K562 (cell line): ENCODE results near the gene KIF3B. TPM values are rescaled to one million over a fixed set of nuclear protein-coding genes. Genes with fewer than 3 reads are reported as not detected.

Experiments
- ATAC-seq: fragments of 200-7000 bp; cut with Tn5 transposase; 3 replicates; pipeline ENCODE4 v1.9.1; 2020; ENCODE audit warnings: moderate library complexity
- BruUV-seq: library from RNA; stranded (reverse); fragments of 400-500 nt; replicated peaks from 2 replicates; lab custom pipeline; 2021; lab: Mats Ljungman, UMichigan
- CTCF ChIA-PET: fragments of 300-600 bp; formaldehyde crosslinking; extraction: SDS; loops from one replicate; lab custom pipeline; 2021; ENCODE audit warnings: low intra/inter-chr PET ratio; lab: Yijun Ruan, JAX
- POLR2A ChIA-PET: fragments of 300-600, 350-650 bp; sonication (Branson Sonifier 250); formaldehyde crosslinking; extraction: SDS; loops from one replicate; lab custom pipeline; 2021; ENCODE audit warnings: antibody characterized with exemption, inconsistent platforms; lab: Yijun Ruan, JAX
- DNase-seq, 4 experiments: peaks; one replicate each; pipeline versions ENCODE4 v3.0.0 to v3.0.0-alpha.2; 2011 to 2018; ENCODE audit warnings: low spot score in 3 of 4, mixed read lengths in 3 of 4; ENCODE audit errors: extremely low read depth in 1 of 4
- FAIRE-seq: peaks from 2 replicates; lab custom pipeline; 2011; peaks lifted over from hg19 to GRCh38; lab: Jason Lieb, UNC
- H2AFZ ChIP-seq: 2 replicates; pipeline ENCODE4 v1.6.0; 2011; ENCODE audit warnings: low read depth, low read length, control low read depth, inconsistent platforms
- H3K27ac ChIP-seq: fragments of 200-600 bp; 3 replicates; pipeline ENCODE4 v1.8.0; 2011; ENCODE audit warnings: low read depth, mild to moderate bottlenecking, control low read depth, inconsistent platforms, low read length, moderate library complexity, mixed read lengths; ENCODE audit errors: extremely low read depth
- H3K27me3 ChIP-seq, 2 experiments: fragments of 300-600 bp in 1 of 2; 2 replicates in 1 of 2; 3 replicates in 1 of 2; pipeline versions ENCODE4 v1.6.0 to v1.8.0; 2011; ENCODE audit warnings: inconsistent platforms in 2 of 2, low read length in 2 of 2, mild to moderate bottlenecking in 1 of 2, mixed read lengths in 1 of 2, moderate library complexity in 1 of 2; ENCODE audit not compliant: control insufficient read depth in 2 of 2, insufficient read depth in 2 of 2
- H3K36me3 ChIP-seq: fragments of 300-600 bp; 3 replicates; pipeline ENCODE4 v1.8.0; 2011; ENCODE audit warnings: mild to moderate bottlenecking, low read length, inconsistent platforms; ENCODE audit not compliant: control insufficient read depth, insufficient read depth
- H3K4me1 ChIP-seq, 2 experiments: fragments of 200-600 bp in 1 of 2; replicated peaks in 1 of 2; 2 replicates in 1 of 2; 3 replicates in 1 of 2; pipeline versions ENCODE4 v1.5.1 to v1.8.0; 2011; ENCODE audit warnings: inconsistent platforms in 2 of 2, low read length in 2 of 2, mild to moderate bottlenecking in 1 of 2, mixed read lengths in 1 of 2, moderate library complexity in 1 of 2; ENCODE audit not compliant: control insufficient read depth in 2 of 2, insufficient read depth in 2 of 2
- H3K4me2 ChIP-seq: 2 replicates; pipeline ENCODE4 v1.6.1; 2011; ENCODE audit warnings: low read length, control low read depth, inconsistent platforms, mixed read lengths; ENCODE audit not compliant: insufficient read depth
- H3K4me3 ChIP-seq: fragments of 200-600 bp; sonication (generic), shearing (Covaris generic); 2 replicates; pipeline ENCODE4 v1.5.1; 2016; ENCODE audit warnings: control low read depth, inconsistent platforms
- H3K79me2 ChIP-seq: fragments of 200-600 bp; 3 replicates; pipeline ENCODE4 v1.8.0; 2011; ENCODE audit warnings: low read length, inconsistent platforms; ENCODE audit not compliant: control insufficient read depth, insufficient read depth
- H3K9ac ChIP-seq, 2 experiments: 2 replicates each; pipeline versions ENCODE4 v1.6.0 to v1.6.1; 2011; ENCODE audit warnings: low read depth in 2 of 2, low read length in 2 of 2, control low read depth in 1 of 2, inconsistent platforms in 1 of 2, mild to moderate bottlenecking in 1 of 2, mixed read lengths in 1 of 2; ENCODE audit not compliant: insufficient read depth in 1 of 2
- H3K9me1 ChIP-seq: one replicate; pipeline ENCODE4 v1.6.0; 2011; ENCODE audit warnings: inconsistent platforms, mild to moderate bottlenecking, low read length, moderate library complexity; ENCODE audit not compliant: control insufficient read depth, insufficient read depth
- H3K9me3 ChIP-seq: replicated peaks from 2 replicates; pipeline ENCODE4 v1.5.1; 2011; ENCODE audit warnings: low read depth, low read length, inconsistent platforms; ENCODE audit not compliant: control insufficient read depth, insufficient read depth
- H4K20me1 ChIP-seq: replicated peaks from 2 replicates; pipeline ENCODE4 v1.6.1; 2011; ENCODE audit warnings: low read length, inconsistent platforms, mixed read lengths; ENCODE audit not compliant: control insufficient read depth, insufficient read depth
- EP300 ChIP-seq: IDR thresholded peaks from 2 replicates; pipeline ENCODE4 v1.6.1; 2012; ENCODE audit warnings: low read length, improper control_type of control experiment
- HDAC2 ChIP-seq: fragments of 450-650 bp; IDR thresholded peaks from 2 replicates; pipeline ENCODE4 v1.6.1; 2016; ENCODE audit warnings: mild to moderate bottlenecking
- HNRNPL ChIP-seq: fragments of 200-400 bp; formaldehyde crosslinking; IDR thresholded peaks from 2 replicates; pipeline ENCODE4 v1.6.1; 2017; ENCODE audit warnings: low read depth, mild to moderate bottlenecking, low read length
- MAFG ChIP-seq: fragments of 450-650 bp; conservative IDR thresholded peaks from 2 replicates; pipeline ENCODE4 v1.6.1; 2016; ENCODE audit warnings: missing genetic modification characterization, missing compliant biosample characterization
- PPARD ChIP-seq: fragments of 250-450 bp; sonication (Bioruptor Pico); IDR thresholded peaks from 2 replicates; pipeline ENCODE4 v1.8.0; 2022; ENCODE audit warnings: inconsistent platforms, mild to moderate bottlenecking, moderate library complexity
- RNF2 ChIP-seq: sonication (generic); IDR thresholded peaks from 2 replicates; pipeline ENCODE4 v1.6.1; 2016
- TBP ChIP-seq: optimal IDR thresholded peaks from 2 replicates; pipeline ENCODE3; 2011; ENCODE audit warnings: low read depth, low read length, improper control_type of control experiment
- WHSC1 ChIP-seq: IDR thresholded peaks from one replicate; pipeline ENCODE4 v1.6.1; 2012; ENCODE audit warnings: low read length, control low read depth, inconsistent platforms
- ZNF134 ChIP-seq: fragments of 250-450 bp; sonication (Bioruptor Pico); conservative IDR thresholded peaks from 2 replicates; pipeline ENCODE4 v1.4.0; 2020
- ZNF174 ChIP-seq: fragments of 250-450 bp; sonication (Bioruptor Pico); IDR thresholded peaks from 2 replicates; pipeline ENCODE4 v1.4.0; 2020; ENCODE audit warnings: mild to moderate bottlenecking
- ZNF232 ChIP-seq: sonication (generic); formaldehyde crosslinking; IDR thresholded peaks from 2 replicates; pipeline ENCODE4 v1.8.0; 2022; ENCODE audit warnings: mild to moderate bottlenecking, missing genetic modification reagents
- ZNF780A ChIP-seq: fragments of 250-450 bp; sonication (Bioruptor Pico); IDR thresholded peaks from 2 replicates; pipeline ENCODE4 v1.5.0; 2021; ENCODE audit warnings: mild to moderate bottlenecking
- WGBS: fragments of 100-300 bp; shearing (Covaris generic); methylation state at CpG from one replicate; pipeline ENCODE4 v1.1.6; 2016; ENCODE audit warnings: low coverage, mixed read lengths; ENCODE audit not compliant: insufficient coverage; ENCODE audit errors: missing lambda C conversion rate; 5-methylcytosine and 5-hydroxymethylcytosine counted together
- in situ Hi-C: fragments of 300-500 bp; cut with MboI; formaldehyde crosslinking; loops from 4 replicates; pipeline ENCODE4 v1.15.0; 2018; ENCODE audit warnings: inconsistent platforms, mixed read lengths
- intact Hi-C: fragments of 100-400 bp; cut with micrococcal nuclease; formaldehyde crosslinking; loops from 2 replicates; pipeline ENCODE4 v1.14.2; 2022
- polyA plus RNA-seq, 8 experiments: library from polyadenylated mRNA; depleted of rRNA in 4 of 8; stranded (reverse) in 5 of 8; unstranded in 3 of 8; fragments of >200 nt; fragmentation: Nextera tagmentation in 2 of 8; fragmentation: Illumina TruSeq in 1 of 8; extraction: Ambion mirVana in 2 of 8; extraction: Trizol in 1 of 8; gene quantifications; 2 replicates each; pipeline versions ENCODE4 v1.2.1 to v1.2.3, GENCODE V29; 2011 to 2014; ENCODE audit warnings: inconsistent platforms in 1 of 8, missing spikeins in 1 of 8
- total RNA-seq, 7 experiments: library from RNA; depleted of rRNA in 6 of 7; stranded (reverse); fragments of >200 nt in 6 of 7; fragmentation: Illumina TruSeq in 2 of 7; extraction: Trizol in 2 of 7; gene quantifications; 2 replicates each; pipeline versions ENCODE4 v1.2.1 to v1.2.3, GENCODE V29; 2011 to 2021; ENCODE audit warnings: low replicate concordance in 1 of 7
- TF ChIP-seq, protein P1 (sequence below): sonication (generic); formaldehyde crosslinking; IDR thresholded peaks from 2 replicates; pipeline ENCODE4 v1.8.0; 2022; ENCODE audit warnings: missing genetic modification reagents, mild to moderate bottlenecking, borderline replicate concordance
- TF ChIP-seq, protein P2 (sequence below): fragments of 250-450 bp; sonication (Bioruptor Pico); IDR thresholded peaks from 2 replicates; pipeline ENCODE4 v1.5.1; 2021; ENCODE audit warnings: mild to moderate bottlenecking

Gene KIF3B
- total and polyA plus RNA-seq, 9 of the 15 experiments (the other 6 are each of a cell fraction or from before 2014, with no cell fraction given) = 2.9 to 12.3 (median 8.6) TPM

DNA sequence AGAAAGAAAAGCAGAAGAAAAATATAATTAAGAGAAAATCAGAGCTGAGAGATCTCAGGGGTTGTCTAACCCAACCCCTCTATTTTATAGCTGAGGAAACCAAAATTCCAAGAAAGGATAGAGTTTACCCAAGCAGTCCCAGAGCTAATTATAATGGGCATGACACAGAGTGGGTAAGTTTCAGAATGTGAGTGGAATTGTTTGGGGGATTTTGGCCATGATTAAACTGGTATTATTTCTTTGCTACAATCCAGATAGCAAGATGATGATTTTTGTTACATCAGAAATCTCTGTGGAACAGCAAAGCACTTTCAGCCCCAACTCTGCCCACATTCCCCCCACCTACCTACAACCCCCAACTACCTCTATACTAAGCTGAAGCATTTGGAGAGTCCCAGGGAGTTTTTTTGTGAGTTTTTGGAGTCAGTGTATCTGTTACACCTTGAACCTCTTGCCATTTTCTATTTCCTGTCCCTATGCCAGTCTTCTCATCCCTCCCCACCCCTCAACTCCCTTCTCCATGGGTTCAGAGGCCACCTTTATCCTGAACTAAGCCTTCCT, 45.0 kb upstream of the KIF3B start:
- in situ Hi-C loops (no loop called here), intact Hi-C loops (no loop called here)
- H3K9me3 ChIP-seq = no peaks in the 10 kb centered on the region
- H3K27ac ChIP-seq = no peak overlapping the region
- no peaks in the 10 kb centered on the region for H3K4me1 ChIP-seq
- H3K4me2 ChIP-seq = no peak overlapping the region
- TF ChIP-seq MAFG (tag) (0 out of 2 replicates have a peak, but pooled peaks have one; percentile 1), PPARD (CRISPR knock-in tag) (no peak)
- H4K20me1 ChIP-seq = peaks cover 4% of the 10 kb centered on the region; the same call in 1 of the 2 replicates
- H3K9ac ChIP-seq = no peak overlapping the region
- no peak overlapping the region for H3K4me3 ChIP-seq
- H3K36me3 ChIP-seq = peaks cover 86% of the 10 kb centered on the region
- no peak overlapping the region for H2AFZ ChIP-seq
- DNase-seq = no peak
- no peak for FAIRE-seq
- ChIA-PET POLR2A (interaction anchor here (0.6 to 1.6 kb wide), 3 partner anchors 10 to 311 kb away, joined by 4 to 5 read pairs (median 4); partner anchors contain the start of gene ASXL1), CTCF (no interaction called here)
- no peaks in the 10 kb centered on the region for H3K27me3 ChIP-seq
- H3K79me2 ChIP-seq = no peaks in the 10 kb centered on the region
- BruUV-seq = no TSS peak
- no peak for ATAC-seq
- H3K9me1 ChIP-seq = peaks cover 3% of the 10 kb centered on the region

DNA sequence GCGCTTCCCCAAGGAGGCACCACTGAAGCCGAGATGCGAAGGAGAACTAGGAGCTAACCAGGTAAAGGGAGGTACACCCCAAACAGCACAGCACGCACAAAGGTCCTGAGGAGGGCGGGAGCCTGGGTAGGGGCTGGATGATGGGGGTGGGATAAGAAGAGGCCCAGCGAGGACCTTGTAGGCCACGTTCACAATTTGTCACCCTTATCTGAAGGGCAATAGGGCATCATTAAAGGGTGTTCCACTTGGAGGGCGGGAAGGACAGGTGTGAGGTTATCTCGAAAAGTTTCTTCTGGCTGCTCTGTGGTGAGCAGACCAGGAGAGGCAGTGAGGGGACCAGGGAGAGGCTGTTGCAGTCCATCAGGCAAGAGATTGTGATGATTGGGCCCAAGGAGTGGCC, 44.2 kb upstream of the KIF3B start:
- CTCF ChIA-PET = no interaction called here
- POLR2A ChIA-PET = interaction anchor here (0.5 to 0.9 kb wide), 4 partner anchors 8 to 243 kb away, joined by 3 to 4 read pairs (median 4); no protein-coding TSS in a partner anchor
- TF ChIP-seq ZNF780A (CRISPR knock-in tag) (no peak), RNF2 (no peak), ZNF174 (CRISPR knock-in tag) (no peak), ZNF232 (CRISPR knock-in tag) (no peak), HNRNPL (no peak), EP300 (no peak), WHSC1 (no peak), TBP (no peak), HDAC2 (no peak), ZNF134 (CRISPR knock-in tag) (no peak)
- TF ChIP-seq, protein P1, sequence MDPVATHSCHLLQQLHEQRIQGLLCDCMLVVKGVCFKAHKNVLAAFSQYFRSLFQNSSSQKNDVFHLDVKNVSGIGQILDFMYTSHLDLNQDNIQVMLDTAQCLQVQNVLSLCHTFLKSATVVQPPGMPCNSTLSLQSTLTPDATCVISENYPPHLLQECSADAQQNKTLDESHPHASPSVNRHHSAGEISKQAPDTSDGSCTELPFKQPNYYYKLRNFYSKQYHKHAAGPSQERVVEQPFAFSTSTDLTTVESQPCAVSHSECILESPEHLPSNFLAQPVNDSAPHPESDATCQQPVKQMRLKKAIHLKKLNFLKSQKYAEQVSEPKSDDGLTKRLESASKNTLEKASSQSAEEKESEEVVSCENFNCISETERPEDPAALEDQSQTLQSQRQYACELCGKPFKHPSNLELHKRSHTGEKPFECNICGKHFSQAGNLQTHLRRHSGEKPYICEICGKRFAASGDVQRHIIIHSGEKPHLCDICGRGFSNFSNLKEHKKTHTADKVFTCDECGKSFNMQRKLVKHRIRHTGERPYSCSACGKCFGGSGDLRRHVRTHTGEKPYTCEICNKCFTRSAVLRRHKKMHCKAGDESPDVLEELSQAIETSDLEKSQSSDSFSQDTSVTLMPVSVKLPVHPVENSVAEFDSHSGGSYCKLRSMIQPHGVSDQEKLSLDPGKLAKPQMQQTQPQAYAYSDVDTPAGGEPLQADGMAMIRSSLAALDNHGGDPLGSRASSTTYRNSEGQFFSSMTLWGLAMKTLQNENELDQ = no peak
- TF ChIP-seq, protein P2, sequence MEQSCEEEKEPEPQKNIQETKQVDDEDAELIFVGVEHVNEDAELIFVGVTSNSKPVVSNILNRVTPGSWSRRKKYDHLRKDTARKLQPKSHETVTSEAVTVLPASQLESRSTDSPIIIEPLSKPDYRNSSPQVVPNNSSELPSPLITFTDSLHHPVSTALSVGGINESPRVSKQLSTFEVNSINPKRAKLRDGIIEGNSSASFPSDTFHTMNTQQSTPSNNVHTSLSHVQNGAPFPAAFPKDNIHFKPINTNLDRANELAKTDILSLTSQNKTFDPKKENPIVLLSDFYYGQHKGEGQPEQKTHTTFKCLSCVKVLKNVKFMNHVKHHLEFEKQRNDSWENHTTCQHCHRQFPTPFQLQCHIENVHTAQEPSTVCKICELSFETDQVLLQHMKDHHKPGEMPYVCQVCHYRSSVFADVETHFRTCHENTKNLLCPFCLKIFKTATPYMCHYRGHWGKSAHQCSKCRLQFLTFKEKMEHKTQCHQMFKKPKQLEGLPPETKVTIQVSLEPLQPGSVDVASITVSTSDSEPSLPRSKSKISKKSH (CRISPR knock-in tag) = no peak

More for the DNA sequence above, 44.2 kb upstream of the KIF3B start:
- intact Hi-C loops = no loop called here
- Histone ChIP-seq H3K4me1 (no peaks in the 10 kb centered on the region), H2AFZ (no peak overlapping the region), H3K36me3 (peaks cover 77% of the 10 kb centered on the region), H3K9me3 (no peaks in the 10 kb centered on the region), H3K79me2 (no peaks in the 10 kb centered on the region), H3K4me3 (no peak overlapping the region), H4K20me1 (peaks cover 4% of the 10 kb centered on the region; the same call in 1 of the 2 replicates), H3K9ac (no peak overlapping the region), H3K27me3 (no peaks in the 10 kb centered on the region), H3K27ac (no peak overlapping the region), H3K4me2 (no peak overlapping the region), H3K9me1 (peaks cover 3% of the 10 kb centered on the region)
- WGBS = 85% methylated on average over 9 of the region's 9 CpGs
- FAIRE-seq = no peak
- no peak for ATAC-seq
- in situ Hi-C loops = no loop called here
- BruUV-seq = no TSS peak
- DNase-seq = no peak
